Inferior parietal cortex (tissue), 1 donor: ENCODE data around the gene DOK6.

Experiments used
- DNase-seq: peaks from one replicate; pipeline ENCODE4 v3.0.0-alpha.2; 2016; ENCODE audit errors: extremely low spot score

Gene DOK6

DNA sequence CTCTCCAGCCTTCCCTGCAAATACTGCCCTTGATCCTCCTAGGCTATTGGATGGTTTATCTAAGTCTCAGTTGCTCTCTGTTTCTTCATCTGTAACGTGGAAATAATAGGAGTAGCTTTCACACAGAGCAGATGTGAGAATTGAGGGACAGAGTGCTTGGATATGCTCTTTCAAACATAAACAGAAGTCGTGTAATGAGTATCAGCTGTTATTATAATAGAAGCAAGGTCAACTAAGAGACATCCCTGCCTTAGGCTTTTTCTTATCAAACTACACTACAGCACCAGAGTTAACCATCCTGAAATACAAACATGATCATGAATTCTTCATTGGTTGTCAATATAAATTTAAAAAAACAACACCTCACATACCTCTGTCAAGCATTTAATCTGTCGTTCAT, 138.2 kb downstream of the DOK6 start:
- no peak for DNase-seq

DNA sequence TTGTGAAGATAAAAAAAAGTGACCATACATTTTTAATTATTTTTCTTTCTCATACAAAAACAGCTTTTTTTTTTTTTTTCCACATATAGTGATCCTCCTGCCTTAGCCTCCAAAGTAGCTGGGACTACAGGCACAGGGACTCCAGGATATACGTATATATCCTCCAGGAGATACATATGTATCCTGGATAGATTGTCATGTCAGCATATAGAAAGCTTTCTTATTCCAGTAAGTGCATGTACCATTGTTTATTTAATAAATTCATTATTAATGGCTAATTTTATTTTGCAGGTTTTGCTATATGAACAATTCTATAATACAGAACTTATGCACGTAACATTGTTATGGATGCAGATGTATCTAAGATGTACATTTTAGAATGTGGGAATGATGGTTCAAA, 138.7 kb downstream of the DOK6 start:
- DNase-seq: no peak

DNA sequence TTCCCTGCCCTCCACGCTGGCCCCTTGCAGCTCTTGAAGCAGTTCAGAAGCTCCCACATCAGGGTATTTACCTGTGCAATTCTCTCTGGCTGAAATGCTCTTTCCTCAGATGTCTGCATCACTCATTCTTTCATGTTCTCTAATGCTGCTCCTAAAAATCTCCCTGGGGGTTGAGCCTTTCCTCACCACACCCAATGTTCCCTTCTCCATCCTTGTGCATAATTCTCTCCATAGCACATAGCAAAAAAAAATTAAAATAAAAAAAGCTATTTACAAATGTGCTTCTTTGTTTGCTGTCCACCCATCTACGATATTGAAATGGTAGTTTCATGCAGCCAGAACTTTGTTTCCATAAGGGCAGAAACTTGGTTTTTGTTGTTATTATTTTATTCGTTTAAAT, 155.5 kb downstream of the DOK6 start:
- no peak for DNase-seq

DNA sequence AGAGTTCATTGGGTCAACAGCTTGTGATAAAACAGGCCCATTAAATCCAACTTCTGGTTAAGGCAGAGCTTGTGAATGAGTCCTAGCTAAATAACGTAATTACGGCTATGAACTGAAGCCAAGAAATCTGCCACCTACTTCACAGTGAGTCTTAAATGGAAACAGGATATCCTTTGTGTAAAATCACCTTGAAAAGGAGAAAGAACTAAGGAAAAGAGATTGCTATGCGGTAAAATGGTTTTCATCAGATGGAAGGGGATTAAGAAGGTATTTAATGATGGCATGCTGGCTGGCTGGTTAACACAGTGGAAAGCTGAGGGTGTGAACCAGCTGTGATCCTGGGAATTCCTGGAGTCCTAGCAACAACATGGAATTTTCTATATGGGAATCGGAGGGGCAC, 156.6 kb downstream of the DOK6 start:
- DNase-seq: no peak

DNA sequence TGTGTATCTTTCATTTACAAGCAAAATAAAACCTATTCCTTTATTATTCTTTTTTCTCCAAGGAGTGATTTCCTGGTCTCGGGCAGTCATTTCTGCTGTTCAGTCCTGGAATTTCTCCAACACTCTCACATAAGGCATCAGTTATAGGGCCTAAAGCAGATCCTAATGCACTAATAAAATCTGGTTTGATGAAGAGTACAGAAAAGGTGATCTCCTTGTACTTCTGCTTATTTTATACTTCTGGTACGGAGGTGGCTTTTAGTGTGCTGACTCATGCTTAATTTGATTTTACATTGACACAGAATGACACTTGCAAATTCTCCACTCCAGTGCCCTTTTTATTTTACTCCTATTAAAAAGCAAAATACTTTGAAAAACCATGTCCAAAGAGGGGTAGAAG, 157.4 kb downstream of the DOK6 start:
- no peak for DNase-seq

DNA sequence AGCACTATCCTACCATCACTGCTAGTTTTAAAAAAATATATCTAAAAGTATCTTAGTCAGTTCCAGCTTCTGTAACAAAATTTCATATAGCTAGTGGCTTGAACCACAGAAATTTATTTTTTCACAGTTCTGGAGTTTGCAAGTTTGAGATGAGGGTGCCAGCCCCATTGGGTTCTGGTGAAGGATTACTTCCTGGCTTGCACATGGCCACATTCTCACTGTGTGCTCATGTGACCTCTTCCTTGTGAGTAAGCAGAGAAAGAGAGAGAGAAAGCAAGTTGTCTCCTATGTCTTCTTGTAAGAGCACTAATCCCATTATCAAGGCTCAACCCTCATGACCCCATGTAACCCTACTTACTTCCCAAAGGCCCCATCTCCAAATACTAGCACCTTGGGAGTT, 158.9 kb downstream of the DOK6 start:
- no peak for DNase-seq

DNA sequence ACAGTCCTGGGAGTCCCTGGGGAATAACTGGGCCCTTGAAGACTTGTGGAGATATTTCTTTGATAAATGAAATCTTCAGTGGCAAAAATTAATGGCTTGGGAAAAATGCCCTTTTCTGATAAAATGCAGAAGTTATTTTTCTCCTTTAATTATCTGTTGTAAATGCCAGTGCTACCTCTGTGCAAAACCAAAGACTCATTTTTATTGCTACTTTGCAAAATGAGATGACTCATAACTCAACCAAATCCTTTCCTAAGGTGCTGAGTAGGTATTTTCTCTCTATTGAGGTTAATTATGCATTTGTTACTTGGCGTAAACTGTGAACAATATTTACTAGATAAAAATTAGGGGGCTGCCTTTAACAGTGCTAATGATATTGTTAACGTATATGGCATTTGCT, 163.9 kb downstream of the DOK6 start:
- no peak for DNase-seq

DNA sequence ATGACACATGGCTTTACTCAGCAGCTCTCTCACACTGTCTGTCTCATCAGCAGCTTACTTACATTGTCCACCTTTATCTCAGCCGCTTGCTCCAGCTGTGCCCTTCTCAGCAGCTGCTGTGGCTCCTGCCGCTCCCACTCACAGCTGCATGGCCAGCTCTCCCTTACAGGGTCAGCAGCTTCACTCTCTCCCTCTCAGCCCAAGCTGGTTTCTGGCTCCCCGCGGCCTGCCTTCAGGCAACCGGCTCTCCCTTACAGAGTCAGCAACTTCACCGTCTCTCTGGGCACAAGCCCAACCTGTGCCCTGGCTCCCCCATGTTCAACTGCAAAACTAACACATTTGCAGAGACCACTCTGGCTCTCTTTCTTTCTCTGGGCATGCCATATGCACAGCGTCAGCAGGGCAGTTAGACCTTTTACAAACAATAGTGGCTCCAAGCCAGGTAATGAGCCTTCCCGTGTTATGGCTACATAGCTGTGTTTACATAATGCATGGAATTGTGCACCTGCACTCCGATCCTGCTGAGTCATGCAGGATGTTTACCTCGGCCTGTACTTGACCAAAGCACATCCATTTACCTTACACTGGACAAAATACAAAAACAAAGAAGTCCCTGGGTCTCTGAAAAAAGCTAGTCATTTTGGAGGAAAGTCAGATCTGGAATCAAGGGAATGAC, 167.3 kb downstream of the DOK6 start:
- DNase-seq: no peak

DNA sequence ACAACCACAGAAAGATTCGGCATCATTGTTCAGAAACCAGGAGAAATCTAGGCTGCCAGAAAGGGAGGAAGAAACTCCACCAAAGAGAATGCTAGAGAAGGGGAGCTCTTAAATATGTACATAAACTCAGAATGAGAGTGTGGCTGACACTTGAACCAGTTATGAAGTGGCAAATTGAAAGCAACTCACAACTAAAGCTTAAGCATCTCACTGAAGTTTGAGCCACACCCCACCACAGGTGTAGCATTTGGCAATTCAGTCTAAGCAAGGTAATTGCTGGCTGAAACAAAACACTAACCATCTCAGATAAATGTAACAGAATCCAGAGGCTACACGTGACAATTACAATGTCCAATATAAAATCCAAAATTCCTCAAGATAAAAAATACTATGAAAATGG, 168.4 kb downstream of the DOK6 start:
- DNase-seq: no peak

DNA sequence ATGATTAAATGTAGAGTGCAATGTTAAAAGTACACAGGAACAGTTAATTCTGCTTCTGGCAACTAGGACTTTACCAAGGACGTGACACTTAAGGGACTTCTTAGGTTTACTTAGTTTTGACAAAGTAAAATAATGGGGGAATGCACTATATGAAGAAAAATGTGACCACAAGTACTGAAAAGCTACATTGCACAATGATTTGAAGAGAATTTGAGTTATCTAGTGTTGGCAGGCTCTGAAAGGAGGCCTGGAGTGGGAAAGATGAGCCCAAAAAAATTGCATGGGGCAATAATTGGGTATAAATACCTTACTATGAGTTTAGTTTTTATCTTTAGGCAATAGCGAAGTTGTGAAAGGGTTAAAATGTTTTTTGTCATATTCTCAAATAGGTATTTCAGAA, 173.7 kb downstream of the DOK6 start:
- DNase-seq: no peak

DNA sequence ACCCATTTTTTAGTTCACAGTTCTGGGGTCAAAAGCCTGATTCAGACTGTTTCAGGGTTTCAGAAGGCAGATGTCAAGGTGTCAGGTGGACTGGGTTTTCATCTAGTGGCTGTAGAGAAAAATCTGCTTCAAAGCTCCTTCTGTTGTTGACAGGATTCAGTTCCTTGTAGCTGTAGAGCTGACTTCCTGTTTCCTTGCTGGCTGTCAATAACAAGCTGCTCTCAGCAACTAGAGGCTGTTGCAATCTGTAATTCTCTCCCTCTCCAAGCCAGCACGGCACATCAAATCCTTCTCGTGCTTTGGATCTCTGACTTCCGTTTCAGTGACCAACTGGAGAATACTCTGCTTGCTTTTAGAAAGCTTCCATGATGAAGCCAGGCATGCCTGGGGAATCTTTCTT, 179.4 kb downstream of the DOK6 start:
- no peak for DNase-seq

DNA sequence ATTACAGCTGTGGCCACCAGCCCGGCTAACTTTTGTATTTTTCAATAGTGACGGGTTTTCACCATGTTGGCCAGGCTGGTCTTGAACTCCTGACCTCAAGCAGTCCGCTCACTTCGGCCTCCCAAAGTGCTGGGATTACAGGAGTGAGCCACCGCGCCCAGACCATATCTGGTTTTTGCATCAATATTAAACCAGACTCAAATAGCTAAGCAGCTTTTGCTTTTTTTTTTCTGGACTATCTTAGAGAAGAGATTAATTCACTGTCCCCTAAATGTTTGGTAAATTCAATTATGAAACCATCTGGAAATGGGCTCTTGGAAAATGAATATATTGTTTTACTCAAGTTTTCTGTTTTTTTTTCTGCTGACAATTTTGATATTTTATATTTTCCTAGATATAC, 183.7 kb downstream of the DOK6 start:
- DNase-seq: no peak

DNA sequence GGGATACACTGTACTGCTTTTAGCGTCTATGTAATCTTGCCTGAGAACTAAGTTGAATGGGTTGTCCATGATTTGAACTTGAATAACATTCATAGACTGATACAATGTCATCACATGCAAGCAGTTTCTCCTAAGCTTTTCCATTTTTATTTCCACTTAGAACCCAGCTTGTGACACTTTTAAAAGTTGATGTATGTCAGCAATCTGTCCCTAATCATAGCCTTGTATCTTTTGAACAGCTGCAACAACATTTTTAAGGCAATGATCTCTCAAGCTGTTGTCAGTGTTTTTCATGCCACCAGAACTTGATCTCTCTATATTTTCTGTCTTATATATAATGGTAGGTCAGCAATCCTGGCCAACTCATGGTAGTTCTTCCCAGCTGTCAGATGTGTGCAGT, 185.0 kb downstream of the DOK6 start:
- DNase-seq: no peak

DNA sequence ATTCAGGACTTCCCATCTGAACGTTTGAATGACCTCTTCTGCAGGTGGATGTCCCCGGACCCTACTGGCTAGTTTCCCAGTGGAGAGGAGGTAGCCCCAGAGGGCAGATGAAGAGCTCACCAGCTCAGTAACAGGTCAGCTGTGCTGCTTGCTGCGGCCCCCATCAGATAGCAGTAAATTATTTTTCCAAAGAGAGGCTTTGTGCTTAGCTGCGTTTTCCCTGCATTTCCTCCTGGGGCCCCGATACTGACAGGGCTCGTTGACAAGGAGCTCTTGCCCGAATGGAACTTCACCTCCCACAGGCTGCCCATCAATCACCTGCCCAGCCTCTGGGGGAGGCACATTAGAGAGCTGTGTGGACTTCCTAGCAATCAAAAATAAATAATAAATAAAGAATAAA, 185.8 kb downstream of the DOK6 start:
- no peak for DNase-seq

DNA sequence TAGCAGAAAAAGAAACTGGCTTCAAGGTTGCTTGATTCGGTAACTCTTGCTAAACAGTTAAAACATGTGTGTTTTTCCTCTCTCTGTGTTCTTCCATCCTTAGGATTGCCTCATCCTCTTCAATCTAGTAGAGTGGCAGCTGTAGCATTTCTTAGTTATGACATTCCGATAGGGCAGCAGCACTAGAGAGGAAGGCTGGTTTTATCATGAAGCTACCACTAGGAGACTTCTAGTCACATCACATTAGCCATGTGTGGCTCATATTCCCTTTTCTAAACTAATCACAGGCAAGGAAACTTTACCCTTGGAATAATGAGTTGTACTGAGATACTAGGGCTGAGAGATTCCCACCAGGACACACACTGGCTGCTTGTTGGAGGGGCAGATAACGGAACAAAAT, 187.6 kb downstream of the DOK6 start:
- DNase-seq: no peak

DNA sequence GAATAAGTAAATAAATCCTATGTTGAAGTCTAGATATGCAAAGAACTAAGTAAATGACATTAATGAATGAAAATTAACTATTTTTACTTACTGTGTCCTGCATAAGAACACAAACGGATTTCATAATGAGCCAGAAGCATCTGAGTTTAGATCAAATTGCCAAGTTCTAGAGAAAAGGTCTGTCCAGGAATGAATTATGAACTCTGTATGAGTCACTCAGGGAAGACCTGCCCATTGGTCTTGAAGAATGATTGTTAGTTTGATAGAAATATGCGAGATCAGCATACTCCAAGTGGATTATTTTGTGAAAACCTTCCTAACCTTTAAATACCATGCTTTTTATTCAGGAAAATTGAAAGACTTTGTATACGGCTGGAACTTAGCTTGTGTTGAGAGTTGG, 189.5 kb downstream of the DOK6 start:
- no peak for DNase-seq

DNA sequence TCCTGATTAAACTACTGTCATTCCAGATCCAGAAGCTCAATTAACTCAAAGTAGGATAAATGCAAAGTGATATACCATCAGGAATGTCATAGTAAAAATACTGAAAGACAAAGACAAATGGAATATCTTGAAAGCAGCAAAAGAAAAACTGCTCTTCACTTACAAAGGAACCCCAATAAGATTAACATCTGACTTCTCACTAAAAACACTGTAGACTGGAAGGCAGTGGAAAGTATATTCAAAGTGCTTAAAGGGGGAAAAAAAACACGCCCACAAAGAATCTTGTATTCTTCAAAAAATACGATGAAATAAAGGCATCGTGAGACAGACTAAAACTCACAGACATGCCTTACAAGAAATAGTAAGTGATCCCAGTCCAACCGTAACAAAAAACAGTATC, 195.7 kb downstream of the DOK6 start:
- no peak for DNase-seq

DNA sequence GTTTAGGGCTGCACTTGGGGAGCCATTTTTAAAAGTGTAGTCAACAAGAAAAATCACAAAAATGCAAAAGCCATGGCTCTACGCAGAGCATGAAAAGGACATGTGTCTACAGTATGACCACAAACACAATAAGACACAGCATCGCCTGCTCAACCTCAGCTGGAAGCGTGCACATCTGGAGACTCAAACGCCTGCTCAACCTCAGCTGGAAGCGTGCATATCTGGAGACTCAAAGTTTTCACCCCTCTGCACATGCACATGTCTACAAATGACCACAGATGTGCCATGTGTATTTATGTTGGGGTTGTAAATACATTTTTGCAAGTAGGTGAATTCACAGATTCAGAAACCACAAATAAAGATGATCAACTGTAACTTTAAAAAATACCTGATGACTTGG, 196.9 kb downstream of the DOK6 start:
- DNase-seq: no peak

DNA sequence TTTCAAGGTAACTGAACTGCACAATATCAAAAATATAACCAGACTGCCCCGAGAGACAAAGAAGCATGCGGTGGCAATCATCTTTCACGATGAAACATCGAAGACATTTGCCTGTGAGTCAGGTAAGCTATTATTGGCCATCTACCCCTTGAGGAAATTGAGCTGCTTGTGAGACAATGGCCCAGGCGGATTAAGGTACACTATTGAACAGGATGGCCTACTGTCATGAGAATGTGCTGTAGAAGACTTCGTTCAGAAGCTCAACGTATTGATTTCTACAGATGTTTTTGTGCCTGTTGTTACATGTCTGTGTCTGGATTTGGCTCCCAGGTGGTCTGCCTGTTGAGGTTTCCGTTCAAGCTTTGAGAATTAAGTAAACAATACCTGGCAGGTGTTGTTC, 198.7 kb downstream of the DOK6 start:
- DNase-seq: no peak

DNA sequence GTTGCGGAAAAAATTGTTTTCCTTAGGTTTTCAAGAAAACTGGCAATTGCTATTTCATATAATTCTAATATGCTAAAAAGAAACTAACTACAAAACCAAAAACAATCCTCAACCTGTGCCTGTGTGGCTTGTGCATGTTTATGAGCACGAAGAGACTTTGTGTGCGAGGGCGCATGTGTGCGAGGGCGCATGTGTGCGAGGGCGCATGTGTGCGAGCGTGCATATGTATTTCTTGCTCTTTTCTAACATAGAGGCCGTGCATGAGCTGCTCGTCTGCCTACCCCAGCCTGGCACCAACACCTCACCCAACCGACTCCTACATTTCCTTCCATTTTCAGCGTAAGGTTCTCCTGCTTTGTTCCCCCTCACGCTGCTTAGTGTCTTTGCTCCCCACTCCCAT, 211.6 kb downstream of the DOK6 start:
- no peak for DNase-seq

DNA sequence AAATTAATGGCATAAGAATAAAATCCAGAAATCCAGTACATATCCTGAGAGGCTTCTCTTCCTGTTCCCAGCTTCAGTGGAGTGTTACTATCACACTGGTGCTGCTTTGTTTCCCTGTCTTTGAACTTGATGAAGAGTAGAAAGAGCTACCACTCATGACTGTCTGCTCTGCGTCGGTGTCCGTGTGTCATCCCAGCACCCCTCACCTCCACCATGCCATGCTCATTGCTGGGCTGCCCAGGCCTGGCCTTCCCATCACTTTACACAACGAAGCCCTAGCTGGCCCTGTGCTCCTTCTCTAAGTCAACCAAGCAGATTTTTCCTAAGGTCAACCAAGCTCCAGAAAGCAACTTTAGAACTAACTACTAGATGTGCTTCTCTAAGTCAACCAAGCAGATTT, 215.4 kb downstream of the DOK6 start:
- no peak for DNase-seq

DNA sequence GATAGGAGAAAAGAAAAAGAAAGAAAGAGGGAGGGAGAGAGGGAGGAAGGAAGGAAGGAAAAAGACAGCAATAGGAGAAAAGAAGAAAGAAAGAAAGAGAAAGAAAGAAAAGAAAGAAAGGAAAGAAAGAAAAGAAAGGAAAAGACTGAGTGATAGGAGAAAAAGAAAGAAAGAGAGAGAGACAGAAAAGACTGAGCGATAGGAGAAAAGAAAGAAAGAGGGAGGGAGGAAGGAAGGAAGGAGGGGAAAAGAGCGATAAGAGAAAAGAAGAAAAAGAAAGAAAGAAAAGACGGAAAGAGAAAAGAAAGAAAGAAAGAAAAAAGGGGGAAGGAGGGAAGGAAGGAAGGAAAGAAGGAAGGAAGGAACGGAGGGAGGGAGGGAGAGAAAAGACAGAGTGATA, 216.7 kb downstream of the DOK6 start:
- DNase-seq: no peak

DNA sequence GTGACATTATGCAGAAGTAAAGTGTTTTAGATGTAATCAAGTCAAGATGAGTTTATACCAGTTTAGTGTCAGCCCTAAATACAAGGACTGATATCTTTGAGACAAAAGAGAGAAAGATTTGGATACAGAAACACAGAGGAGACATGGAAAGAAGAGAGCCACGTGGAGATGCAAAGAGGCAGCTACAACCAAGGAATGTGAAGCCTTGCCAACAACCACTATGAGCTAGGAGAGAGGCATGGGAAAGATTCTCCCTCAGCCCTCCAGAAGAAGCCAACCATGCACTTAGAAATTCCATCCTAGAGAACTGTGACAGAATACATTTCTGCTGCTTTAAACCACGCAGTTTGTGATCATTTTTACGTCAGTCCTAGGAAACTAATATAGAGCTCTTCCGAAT, 217.2 kb downstream of the DOK6 start:
- DNase-seq: no peak

DNA sequence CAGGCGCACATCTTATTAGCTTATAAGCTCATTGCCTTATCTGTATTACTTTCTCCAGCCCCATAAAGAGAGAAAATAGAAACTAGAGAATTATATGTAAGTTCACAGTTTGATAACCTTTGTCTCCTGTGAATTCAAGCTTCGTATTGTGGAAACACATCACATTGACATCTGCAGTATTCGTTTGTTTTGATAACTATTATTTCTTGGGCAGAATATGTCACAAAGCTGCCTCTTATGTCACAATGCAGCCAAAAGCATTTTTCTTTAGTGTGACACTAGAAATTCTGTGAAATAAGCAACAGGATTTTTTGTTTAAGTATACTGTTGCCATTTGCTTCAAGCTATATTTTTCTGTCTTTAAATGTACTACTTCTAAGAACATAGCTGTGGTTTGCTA, 221.5 kb downstream of the DOK6 start:
- no peak for DNase-seq

DNA sequence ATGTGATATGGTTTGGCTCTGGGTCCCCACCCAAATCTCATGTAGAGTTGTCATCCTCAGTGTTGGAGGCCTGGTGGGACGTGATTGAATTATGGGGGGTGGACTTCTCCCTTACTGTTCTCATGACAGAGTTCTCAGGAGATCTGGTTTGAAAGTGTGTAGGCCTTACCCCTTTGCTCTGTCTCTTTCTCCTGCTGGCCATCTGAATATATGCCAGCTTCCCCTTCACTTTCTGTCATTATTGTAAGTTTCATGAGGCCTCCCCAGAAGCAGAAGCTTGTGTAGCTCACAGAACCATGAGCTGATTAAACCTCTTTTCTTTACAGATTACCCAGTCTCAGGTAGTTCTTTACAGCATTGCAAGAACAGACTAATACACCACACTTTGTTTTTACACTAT, 222.3 kb downstream of the DOK6 start:
- no peak for DNase-seq
